ENCODE data around the gene SNTA1. TPM values are rescaled to one million over a fixed set of nuclear protein-coding genes. Genes with fewer than 3 reads are reported as not detected.

Gene SNTA1
- total and polyA plus RNA-seq, 2 experiments from 2014 or later: 3.8 to 9.3 TPM

DNA sequence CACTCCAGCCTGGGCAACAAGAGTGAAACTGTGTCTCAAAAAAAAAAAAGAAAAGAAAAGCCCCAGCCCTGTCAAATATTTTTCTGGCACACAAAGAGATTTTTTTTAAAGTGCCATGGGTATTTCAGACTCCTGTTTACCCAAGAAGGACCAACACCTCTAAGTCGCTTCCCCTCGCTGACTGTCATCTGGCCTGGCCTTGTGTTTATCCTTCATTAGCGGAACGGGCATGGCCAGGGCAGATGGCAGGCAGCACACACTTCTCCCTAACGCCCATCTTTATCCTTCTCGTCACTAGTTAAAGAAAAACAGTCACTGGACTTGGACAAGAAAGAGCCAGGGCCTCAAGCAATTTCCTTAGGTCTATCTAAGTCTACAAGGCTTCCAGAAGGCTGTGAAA, 39.0 kb upstream of the SNTA1 start (continued):
- TF ChIP-seq, protein P1, sequence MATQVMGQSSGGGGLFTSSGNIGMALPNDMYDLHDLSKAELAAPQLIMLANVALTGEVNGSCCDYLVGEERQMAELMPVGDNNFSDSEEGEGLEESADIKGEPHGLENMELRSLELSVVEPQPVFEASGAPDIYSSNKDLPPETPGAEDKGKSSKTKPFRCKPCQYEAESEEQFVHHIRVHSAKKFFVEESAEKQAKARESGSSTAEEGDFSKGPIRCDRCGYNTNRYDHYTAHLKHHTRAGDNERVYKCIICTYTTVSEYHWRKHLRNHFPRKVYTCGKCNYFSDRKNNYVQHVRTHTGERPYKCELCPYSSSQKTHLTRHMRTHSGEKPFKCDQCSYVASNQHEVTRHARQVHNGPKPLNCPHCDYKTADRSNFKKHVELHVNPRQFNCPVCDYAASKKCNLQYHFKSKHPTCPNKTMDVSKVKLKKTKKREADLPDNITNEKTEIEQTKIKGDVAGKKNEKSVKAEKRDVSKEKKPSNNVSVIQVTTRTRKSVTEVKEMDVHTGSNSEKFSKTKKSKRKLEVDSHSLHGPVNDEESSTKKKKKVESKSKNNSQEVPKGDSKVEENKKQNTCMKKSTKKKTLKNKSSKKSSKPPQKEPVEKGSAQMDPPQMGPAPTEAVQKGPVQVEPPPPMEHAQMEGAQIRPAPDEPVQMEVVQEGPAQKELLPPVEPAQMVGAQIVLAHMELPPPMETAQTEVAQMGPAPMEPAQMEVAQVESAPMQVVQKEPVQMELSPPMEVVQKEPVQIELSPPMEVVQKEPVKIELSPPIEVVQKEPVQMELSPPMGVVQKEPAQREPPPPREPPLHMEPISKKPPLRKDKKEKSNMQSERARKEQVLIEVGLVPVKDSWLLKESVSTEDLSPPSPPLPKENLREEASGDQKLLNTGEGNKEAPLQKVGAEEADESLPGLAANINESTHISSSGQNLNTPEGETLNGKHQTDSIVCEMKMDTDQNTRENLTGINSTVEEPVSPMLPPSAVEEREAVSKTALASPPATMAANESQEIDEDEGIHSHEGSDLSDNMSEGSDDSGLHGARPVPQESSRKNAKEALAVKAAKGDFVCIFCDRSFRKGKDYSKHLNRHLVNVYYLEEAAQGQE (IDR thresholded peaks at IDR 0.05; ENCODE audit: unreplicated experiment): no peak
- TF ChIP-seq ZNF462 (CRISPR knock-in tag; IDR thresholded peaks at IDR 0.05) (no peak), EZH2phosphoT487 (IDR thresholded peaks at IDR 0.05; ENCODE audit: unreplicated experiment) (no peak), ZNF114 (CRISPR knock-in tag; IDR thresholded peaks at IDR 0.05) (no peak), NANOG (IDR thresholded peaks at IDR 0.05; ENCODE audit: borderline replicate concordance) (no peak)

DNA sequence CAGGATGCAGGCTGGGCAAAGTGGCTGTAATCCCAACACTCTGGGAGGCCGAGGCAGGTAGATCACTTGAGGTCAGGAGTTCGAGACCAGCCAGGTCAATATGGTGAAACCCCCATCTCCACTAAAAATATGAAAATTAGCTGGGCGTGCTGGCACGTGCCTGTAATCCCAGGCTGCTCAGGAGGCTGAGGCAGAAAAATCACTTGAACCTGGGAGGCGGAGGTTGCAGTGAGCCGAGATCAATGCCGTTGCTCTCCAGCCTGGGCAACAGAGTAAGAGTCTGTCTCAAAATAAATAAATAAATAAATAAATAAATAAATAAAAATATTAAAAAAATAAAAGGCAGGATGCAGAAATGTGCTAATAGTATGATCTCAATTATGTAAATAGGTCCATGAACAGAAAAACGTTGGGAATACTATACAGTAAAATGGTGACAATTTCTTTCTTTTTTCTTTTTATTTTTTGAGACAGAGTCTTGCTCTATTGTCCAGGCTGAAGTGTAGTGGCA, 37.9 kb upstream of the SNTA1 start:
- Histone ChIP-seq H3K4me1 (ENCODE audit: insufficient read depth) (peaks cover 11% of the 10 kb centered on the region; the same call in 1 of the 2 replicates), H3K4me2 (no peak overlapping the region), H3K36me3 (ENCODE audit: insufficient read depth) (no peaks in the 10 kb centered on the region), H3F3A (replicated peaks; ENCODE audit: low read depth) (no peaks in the 10 kb centered on the region), H3K79me2 (replicated peaks; ENCODE audit: insufficient read depth) (no peaks in the 10 kb centered on the region), H4K20me1 (replicated peaks; ENCODE audit: insufficient read depth) (no peaks in the 10 kb centered on the region), H2AFZ (no peak overlapping the region), H3K9me2 (ENCODE audit: insufficient read depth) (no peaks in the 10 kb centered on the region), H3K4me3 (no peak overlapping the region), H3K27me3 (ENCODE audit: insufficient read depth) (no peaks in the 10 kb centered on the region), H3K27ac (ENCODE audit: low read depth) (no peak overlapping the region)
- ATAC-seq (no peak), DNase-seq (ENCODE audit: low spot score) (no peak)
- Mint-ChIP-seq H3K9me3 (no peaks in the 10 kb centered on the region), H3K4me3 (no peak overlapping the region), H3K4me1 (peaks cover 12% of the 10 kb centered on the region), H3K36me3 (ENCODE audit: low read depth) (no peaks in the 10 kb centered on the region), H3K27ac (no peak overlapping the region), H3K27me3 (ENCODE audit: insufficient read depth, low read depth, poor library complexity) (peaks cover 12% of the 10 kb centered on the region)
- TF ChIP-seq CREB1 (CRISPR knock-in tag; IDR thresholded peaks at IDR 0.05; ENCODE audit: low read depth) (no peak), NANOG (IDR thresholded peaks at IDR 0.05; ENCODE audit: borderline replicate concordance) (no peak), STAT1 (IDR thresholded peaks at IDR 0.05; ENCODE audit: unreplicated experiment) (no peak), POLR2AphosphoS5 (IDR thresholded peaks at IDR 0.05; ENCODE audit: low read depth) (no peak), EZH2 (IDR thresholded peaks at IDR 0.05; ENCODE audit: low read depth, unreplicated experiment) (no peak)
- TF ChIP-seq, protein P1 (IDR thresholded peaks at IDR 0.05; ENCODE audit: unreplicated experiment): no peak
- TF ChIP-seq, protein P2, sequence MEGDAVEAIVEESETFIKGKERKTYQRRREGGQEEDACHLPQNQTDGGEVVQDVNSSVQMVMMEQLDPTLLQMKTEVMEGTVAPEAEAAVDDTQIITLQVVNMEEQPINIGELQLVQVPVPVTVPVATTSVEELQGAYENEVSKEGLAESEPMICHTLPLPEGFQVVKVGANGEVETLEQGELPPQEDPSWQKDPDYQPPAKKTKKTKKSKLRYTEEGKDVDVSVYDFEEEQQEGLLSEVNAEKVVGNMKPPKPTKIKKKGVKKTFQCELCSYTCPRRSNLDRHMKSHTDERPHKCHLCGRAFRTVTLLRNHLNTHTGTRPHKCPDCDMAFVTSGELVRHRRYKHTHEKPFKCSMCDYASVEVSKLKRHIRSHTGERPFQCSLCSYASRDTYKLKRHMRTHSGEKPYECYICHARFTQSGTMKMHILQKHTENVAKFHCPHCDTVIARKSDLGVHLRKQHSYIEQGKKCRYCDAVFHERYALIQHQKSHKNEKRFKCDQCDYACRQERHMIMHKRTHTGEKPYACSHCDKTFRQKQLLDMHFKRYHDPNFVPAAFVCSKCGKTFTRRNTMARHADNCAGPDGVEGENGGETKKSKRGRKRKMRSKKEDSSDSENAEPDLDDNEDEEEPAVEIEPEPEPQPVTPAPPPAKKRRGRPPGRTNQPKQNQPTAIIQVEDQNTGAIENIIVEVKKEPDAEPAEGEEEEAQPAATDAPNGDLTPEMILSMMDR (conservative IDR thresholded peaks at IDR 0.05; ENCODE audit: low read depth in 2 of 2): no peak

Measured in GM23338 (cell line).